Trophoblast cell (in vitro differentiated cells and primary cell): ENCODE measurements around the gene TLE1.

ENCODE experiments used
- DNase-seq, 2 donors: peaks; one replicate each; pipeline ENCODE4 v3.0.0-alpha.2; 2016
- H2AFZ ChIP-seq: 2 replicates; pipeline ENCODE4 v1.6.1; 2013; ENCODE audit warnings: low read length, moderate library complexity, mild to moderate bottlenecking; ENCODE audit not compliant: insufficient read depth, poor library complexity
- H2AK5ac ChIP-seq: 2 replicates; pipeline ENCODE4 v1.6.1; 2013; ENCODE audit warnings: mild to moderate bottlenecking, low read length
- H2BK120ac ChIP-seq: 2 replicates; pipeline ENCODE4 v1.6.1; 2013; ENCODE audit warnings: low read length, mild to moderate bottlenecking, moderate library complexity; ENCODE audit not compliant: insufficient read depth, poor library complexity
- H2BK12ac ChIP-seq: 2 replicates; pipeline ENCODE4 v1.6.1; 2013; ENCODE audit warnings: mild to moderate bottlenecking, low read length, moderate library complexity
- H2BK5ac ChIP-seq: 2 replicates; pipeline ENCODE4 v1.6.1; 2013; ENCODE audit warnings: low read length, low read depth, moderate library complexity, mild to moderate bottlenecking; ENCODE audit not compliant: poor library complexity
- H3K14ac ChIP-seq: 2 replicates; pipeline ENCODE4 v1.6.1; 2013; ENCODE audit warnings: mild to moderate bottlenecking, low read length
- H3K18ac ChIP-seq: 2 replicates; pipeline ENCODE4 v1.6.1; 2013; ENCODE audit warnings: mild to moderate bottlenecking, low read length
- H3K23ac ChIP-seq: 2 replicates; pipeline ENCODE4 v1.6.1; 2013; ENCODE audit warnings: low read length
- H3K27ac ChIP-seq: 2 replicates; pipeline ENCODE4 v1.5.1; 2013; ENCODE audit warnings: low read depth, mild to moderate bottlenecking, inconsistent platforms, low read length, moderate library complexity
- H3K27me3 ChIP-seq: 2 replicates; pipeline ENCODE4 v1.6.1; 2013; ENCODE audit warnings: inconsistent platforms, mild to moderate bottlenecking, low read length, moderate library complexity; ENCODE audit not compliant: insufficient read depth
- H3K36me3 ChIP-seq, 2 experiments: 1 replicate in 1 of 2; 2 replicates in 1 of 2; pipeline ENCODE4 v1.6.1; 2013; ENCODE audit warnings: low read length in 2 of 2, mild to moderate bottlenecking in 2 of 2, moderate library complexity in 1 of 2; ENCODE audit not compliant: insufficient read depth in 2 of 2, control insufficient read depth in 1 of 2
- H3K4ac ChIP-seq: 2 replicates; pipeline ENCODE4 v1.6.1; 2013; ENCODE audit warnings: low read depth, mild to moderate bottlenecking, low read length, moderate library complexity
- H3K4me1 ChIP-seq, 2 experiments: 1 replicate in 1 of 2; 2 replicates in 1 of 2; pipeline ENCODE4 v1.6.1; 2013; ENCODE audit warnings: low read length in 2 of 2, mild to moderate bottlenecking in 2 of 2, moderate library complexity in 1 of 2; ENCODE audit not compliant: insufficient read depth in 2 of 2, control insufficient read depth in 1 of 2
- H3K4me2 ChIP-seq: 2 replicates; pipeline ENCODE4 v1.6.1; 2013; ENCODE audit warnings: inconsistent platforms, mild to moderate bottlenecking, low read length, moderate library complexity
- H3K4me3 ChIP-seq: 2 replicates; pipeline ENCODE4 v1.5.1; 2013; ENCODE audit warnings: mild to moderate bottlenecking, low read depth, low read length, inconsistent platforms
- H3K79me1 ChIP-seq: one replicate; pipeline ENCODE4 v1.6.1; 2013; ENCODE audit warnings: low read length
- H3K79me2 ChIP-seq: 2 replicates; pipeline ENCODE4 v1.6.1; 2013; ENCODE audit warnings: low read length, mild to moderate bottlenecking; ENCODE audit not compliant: control insufficient read depth, insufficient read depth, poor library complexity
- H3K9ac ChIP-seq: 2 replicates; pipeline ENCODE4 v1.6.1; 2013; ENCODE audit warnings: mild to moderate bottlenecking, low read length
- H3K9me3 ChIP-seq: 2 replicates; pipeline ENCODE4 v1.6.1; 2013; ENCODE audit warnings: low read depth, mild to moderate bottlenecking, control low read depth, inconsistent platforms, low read length; ENCODE audit not compliant: insufficient read depth
- H4K12ac ChIP-seq: 2 replicates; pipeline ENCODE4 v1.6.1; 2013; ENCODE audit warnings: low read depth, mild to moderate bottlenecking, low read length, moderate library complexity
- H4K8ac ChIP-seq: 2 replicates; pipeline ENCODE4 v1.6.1; 2013; ENCODE audit warnings: low read depth, mild to moderate bottlenecking, low read length, moderate library complexity
- H4K91ac ChIP-seq: one replicate; pipeline ENCODE4 v1.6.1; 2013; ENCODE audit warnings: low read depth, mild to moderate bottlenecking, low read length, moderate library complexity
- WGBS: extraction: QIAGEN DNeasy Blood & Tissue Kit; methylation state at CpG from one replicate; pipeline ENCODE4 v1.1.7; 2013; ENCODE audit warnings: missing lambda C conversion rate; ENCODE audit not compliant: insufficient read length, insufficient coverage; ENCODE audit errors: extremely low coverage; 5-methylcytosine and 5-hydroxymethylcytosine counted together

TLE1 gene

GRCh38 chr9:81559709-81560108, 129.6 kb downstream of the TLE1 start:
- Histone ChIP-seq H3K27me3 (no peaks in the 10 kb centered on the region), H4K91ac (peak overlapping the region; percentile 95), H2BK5ac (peak overlapping the region; percentile 89), H2AFZ (no peak overlapping the region), H3K4me1 (peaks cover 29 to 34% of the 10 kb centered on the region in 2 experiments), H3K36me3 (no peaks in the 10 kb centered on the region), H3K23ac (no peak overlapping the region), H3K79me1 (peaks cover 30% of the 10 kb centered on the region), H3K27ac (peak overlapping the region; percentile 96), H3K4me2 (peak overlapping the region; percentile 28), H4K8ac (peak overlapping the region; percentile 12), H4K12ac (no peak overlapping the region), H3K4ac (peak overlapping the region; percentile 13), H3K18ac (peak overlapping the region; percentile 38), H3K79me2 (peaks cover 2% of the 10 kb centered on the region), H3K14ac (peak overlapping the region; percentile 81), H2BK120ac (peak overlapping the region; percentile 89), H2BK12ac (peak overlapping the region; percentile 86), H3K9me3 (no peaks in the 10 kb centered on the region), H3K4me3 (no peak overlapping the region), H2AK5ac (no peak overlapping the region), H3K9ac (no peak overlapping the region)
- WGBS: no CpG with 5 or more reads among the region's 4 CpGs
- peak; percentile 73 to 87 for DNase-seq

GRCh38 chr9:81559197-81559596, 130.2 kb downstream of the TLE1 start:
- Histone ChIP-seq H3K4me3 (no peak overlapping the region), H4K8ac (peak overlapping the region; percentile 12), H3K27ac (peak overlapping the region; percentile 94), H3K79me2 (peaks cover 2% of the 10 kb centered on the region), H3K14ac (peak overlapping the region; percentile 81), H2AFZ (no peak overlapping the region), H2BK5ac (peak overlapping the region; percentile 89), H3K18ac (peak overlapping the region; percentile 38), H2BK12ac (peak overlapping the region; percentile 86), H3K9me3 (no peaks in the 10 kb centered on the region), H3K27me3 (no peaks in the 10 kb centered on the region), H4K91ac (peak overlapping the region; percentile 95), H3K36me3 (no peaks in the 10 kb centered on the region), H2BK120ac (peak overlapping the region; percentile 89), H4K12ac (no peak overlapping the region), H3K4me1 (peaks cover 29 to 34% of the 10 kb centered on the region in 2 experiments), H3K9ac (no peak overlapping the region), H3K4me2 (peak overlapping the region; percentile 24), H2AK5ac (no peak overlapping the region), H3K79me1 (peaks cover 30% of the 10 kb centered on the region), H3K23ac (no peak overlapping the region), H3K4ac (peak overlapping the region; percentile 30)
- no CpG with 5 or more reads among the region's 4 CpGs for WGBS
- peak; percentile 31 to 57 for DNase-seq

- Histone ChIP-seq H3K4me2 (no peak overlapping the region), H3K23ac (no peak overlapping the region), H3K14ac (peak overlapping the region; percentile 87), H2AK5ac (peak overlapping the region; percentile 85), H3K18ac (peak overlapping the region; percentile 86), H4K91ac (peak overlapping the region; percentile 95), H2BK5ac (peak overlapping the region; percentile 89), H3K27me3 (no peaks in the 10 kb centered on the region), H2BK12ac (peak overlapping the region; percentile 98), H3K9me3 (no peaks in the 10 kb centered on the region), H3K4me1 (peaks cover 29 to 34% of the 10 kb centered on the region in 2 experiments), H3K27ac (peak overlapping the region; percentile 94), H2AFZ (peak overlapping the region; percentile 15), H3K4ac (peak overlapping the region; percentile 71), H3K79me1 (peaks cover 26% of the 10 kb centered on the region), H4K8ac (peak overlapping the region; percentile 81), H3K79me2 (peaks cover 2% of the 10 kb centered on the region), H2BK120ac (peak overlapping the region; percentile 89), H3K4me3 (no peak overlapping the region), H3K36me3 (no peaks in the 10 kb centered on the region), H4K12ac (no peak overlapping the region), H3K9ac (no peak overlapping the region)
- WGBS: no CpG with 5 or more reads among the region's 6 CpGs
- peak in 1 of 2 donors; percentile 35 for DNase-seq
Measured at GRCh38 chr9:81558091-81558830, 131.1 kb downstream of the TLE1 start.

DNA sequence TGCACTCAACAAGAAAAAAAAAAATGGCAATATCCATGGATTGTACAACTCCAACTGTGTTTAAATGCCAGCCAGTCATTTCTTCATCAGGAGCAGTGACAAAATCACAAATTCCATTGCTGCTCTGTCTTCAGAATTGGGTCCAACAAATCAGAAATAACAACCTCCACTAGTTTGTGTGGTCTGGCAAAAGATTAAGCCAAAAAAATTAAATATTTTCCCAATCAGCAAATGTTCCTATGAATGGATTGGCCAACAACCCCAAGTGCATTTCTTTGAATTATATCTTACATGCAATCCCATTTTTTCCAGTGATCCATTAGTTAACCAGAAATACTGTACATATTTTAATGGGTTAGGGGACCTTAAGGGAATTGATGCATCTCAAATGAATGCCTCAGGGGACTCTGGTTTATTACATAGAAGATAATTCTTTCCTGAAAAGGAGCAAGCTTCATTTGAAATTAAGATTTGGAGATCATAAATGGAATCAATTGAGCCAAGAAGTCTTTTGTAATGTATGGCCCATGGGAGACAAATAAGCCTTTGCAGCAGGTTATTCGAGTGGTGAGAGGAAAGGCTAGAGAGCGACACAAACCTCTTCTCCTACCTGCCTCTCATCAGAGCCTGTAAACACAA, 131.8 kb downstream of the TLE1 start:
- no peak overlapping the region for H4K8ac ChIP-seq
- no peak for DNase-seq
- no peak overlapping the region for H3K14ac ChIP-seq
- H3K79me2 ChIP-seq: peaks cover 2% of the 10 kb centered on the region
- H3K27me3 ChIP-seq: no peaks in the 10 kb centered on the region
- H3K36me3 ChIP-seq: no peaks in the 10 kb centered on the region
- no peak overlapping the region for H2AK5ac ChIP-seq
- H4K12ac ChIP-seq: no peak overlapping the region
- H3K4ac ChIP-seq: no peak overlapping the region
- no peak overlapping the region for H4K91ac ChIP-seq
- no CpG with 5 or more reads among the region's 2 CpGs for WGBS
- H2BK12ac ChIP-seq: no peak overlapping the region
- no peak overlapping the region for H2AFZ ChIP-seq
- no peak overlapping the region for H3K18ac ChIP-seq
- no peak overlapping the region for H3K4me3 ChIP-seq
- H2BK120ac ChIP-seq: peak overlapping the region; percentile 15
- no peak overlapping the region for H3K27ac ChIP-seq
- peaks cover 22 to 27% of the 10 kb centered on the region in 2 experiments for H3K4me1 ChIP-seq
- no peak overlapping the region for H3K4me2 ChIP-seq
- no peak overlapping the region for H3K23ac ChIP-seq
- H3K79me1 ChIP-seq: peaks cover 23% of the 10 kb centered on the region
- H3K9me3 ChIP-seq: no peaks in the 10 kb centered on the region
- no peak overlapping the region for H3K9ac ChIP-seq
- no peak overlapping the region for H2BK5ac ChIP-seq
